Measurements from ENCODE around the gene SORBS2. TPM values are rescaled to one million over a fixed set of nuclear protein-coding genes. Genes with fewer than 3 reads are reported as not detected.

The SORBS2 gene
- total RNA-seq, 1 experiment from 2014 or later, result 9.7 TPM

DNA sequence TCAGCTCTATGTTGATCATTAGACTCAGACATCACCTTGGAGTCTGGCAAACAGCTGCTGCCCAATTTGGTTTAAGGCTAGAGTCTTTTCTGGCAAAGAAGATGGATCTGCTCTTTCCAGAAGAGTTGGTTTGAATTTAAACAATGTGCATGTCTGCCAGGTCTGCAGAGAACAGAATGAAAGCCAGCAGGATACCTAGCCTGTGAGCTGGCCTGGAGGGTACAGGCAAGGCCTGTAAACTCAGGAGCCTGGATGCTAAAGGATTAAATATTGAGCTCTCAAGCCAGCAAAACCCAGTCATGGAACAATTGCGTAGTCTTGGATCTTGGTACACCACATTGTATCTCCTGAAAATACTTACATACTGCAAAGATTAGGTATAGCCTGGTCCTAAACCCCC is 261.1 kb downstream of the SORBS2 start:
- Mint-ChIP-seq H3K36me3 (ENCODE audit: insufficient read depth in 1 of 3, low read depth in 3 of 3) (no peaks in the 10 kb centered on the region; a peak in 2 of 7 replicates), H3K27ac (no peak overlapping the region), H3K4me3 (no peak overlapping the region), H3K9me3 (peaks cover 0 to 3% of the 10 kb centered on the region in 2 experiments; a peak in 1 of 5 replicates), H3K4me1 (peaks cover 0 to 2% of the 10 kb centered on the region in 2 experiments; a peak in 2 of 4 replicates), H3K27me3 (ENCODE audit: low read depth) (0 out of 2 replicates have a peak, but pooled peaks cover under 1% of the 10 kb centered on the region)
- TF ChIP-seq, protein P1, sequence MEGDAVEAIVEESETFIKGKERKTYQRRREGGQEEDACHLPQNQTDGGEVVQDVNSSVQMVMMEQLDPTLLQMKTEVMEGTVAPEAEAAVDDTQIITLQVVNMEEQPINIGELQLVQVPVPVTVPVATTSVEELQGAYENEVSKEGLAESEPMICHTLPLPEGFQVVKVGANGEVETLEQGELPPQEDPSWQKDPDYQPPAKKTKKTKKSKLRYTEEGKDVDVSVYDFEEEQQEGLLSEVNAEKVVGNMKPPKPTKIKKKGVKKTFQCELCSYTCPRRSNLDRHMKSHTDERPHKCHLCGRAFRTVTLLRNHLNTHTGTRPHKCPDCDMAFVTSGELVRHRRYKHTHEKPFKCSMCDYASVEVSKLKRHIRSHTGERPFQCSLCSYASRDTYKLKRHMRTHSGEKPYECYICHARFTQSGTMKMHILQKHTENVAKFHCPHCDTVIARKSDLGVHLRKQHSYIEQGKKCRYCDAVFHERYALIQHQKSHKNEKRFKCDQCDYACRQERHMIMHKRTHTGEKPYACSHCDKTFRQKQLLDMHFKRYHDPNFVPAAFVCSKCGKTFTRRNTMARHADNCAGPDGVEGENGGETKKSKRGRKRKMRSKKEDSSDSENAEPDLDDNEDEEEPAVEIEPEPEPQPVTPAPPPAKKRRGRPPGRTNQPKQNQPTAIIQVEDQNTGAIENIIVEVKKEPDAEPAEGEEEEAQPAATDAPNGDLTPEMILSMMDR (conservative IDR thresholded peaks at IDR 0.05), result no peak
- Histone ChIP-seq H3K23ac (ENCODE audit: insufficient read length, low read depth, low read length) (no peak overlapping the region), H3K14ac (ENCODE audit: insufficient read depth, low read length) (no peak overlapping the region), H2BK120ac (ENCODE audit: low read depth, low read length, poor library complexity, severe bottlenecking) (no peak overlapping the region), H2BK12ac (ENCODE audit: insufficient read length, low read depth, low read length) (no peak overlapping the region), H4K91ac (ENCODE audit: insufficient read length, low read depth, low read length) (no peak overlapping the region), H3K79me2 (ENCODE audit: insufficient read depth, low read length) (no peaks in the 10 kb centered on the region), H3T11ph (ENCODE audit: low read length) (no peak overlapping the region), H3K79me1 (ENCODE audit: insufficient read depth, low read depth, low read length, poor library complexity, severe bottlenecking) (no peaks in the 10 kb centered on the region), H3K9ac (ENCODE audit: extremely low read depth, insufficient read length, low read length) (no peak overlapping the region), H4K5ac (ENCODE audit: insufficient read length, low read depth, low read length) (no peak overlapping the region), H3K27ac (ENCODE audit: insufficient read length, low read depth, low read length) (no peak overlapping the region), H3K27me3 (ENCODE audit: insufficient read depth, low read length) (no peaks in the 10 kb centered on the region), H3K56ac (ENCODE audit: insufficient read length, low read depth, low read length) (no peak overlapping the region), H4K20me1 (ENCODE audit: control insufficient read depth, insufficient read depth, insufficient read length) (no peaks in the 10 kb centered on the region), H2BK20ac (ENCODE audit: low read depth, low read length, poor library complexity, severe bottlenecking) (no peak overlapping the region), H2AFZ (ENCODE audit: low read length) (no peak overlapping the region), H4K8ac (replicated peaks; ENCODE audit: insufficient read length, low read depth, low read length) (no peak overlapping the region), H3K9me3 (ENCODE audit: control insufficient read depth, low read depth, low read length) (no peaks in the 10 kb centered on the region), H3K4me2 (ENCODE audit: insufficient read depth, insufficient read length, low read length) (no peak overlapping the region), H2AK5ac (ENCODE audit: insufficient read length, low read length) (no peak overlapping the region), H3K4me1 (ENCODE audit: insufficient read depth, low read length) (no peaks in the 10 kb centered on the region; the same call in 1 of the 2 replicates), H3K4ac (ENCODE audit: low read depth, low read length) (no peak overlapping the region), H2BK5ac (ENCODE audit: insufficient read length, low read length) (no peak overlapping the region), H3K23me2 (ENCODE audit: insufficient read length, low read depth, low read length, poor library complexity, severe bottlenecking) (no peaks in the 10 kb centered on the region), H3K18ac (ENCODE audit: insufficient read length, low read depth, low read length) (no peak overlapping the region), H2BK15ac (ENCODE audit: low read depth, low read length) (no peak overlapping the region)
- WGBS (ENCODE audit: extremely low coverage, insufficient read length, low lambda C conversion rate), result no CpG with 5 or more reads among the region's 1 CpG
- no peak for DNase-seq
